HG03025 (cell line): ENCODE data around the gene TMEM222.

Source experiments
- ATAC-seq: cut with Tn5 transposase; IDR thresholded peaks from one replicate; pipeline ENCODE4 v1.9.1; 2021; ENCODE audit warnings: mild to moderate bottlenecking, moderate library complexity; ENCODE audit not compliant: unreplicated experiment, low FRiP score

The TMEM222 gene

GRCh38 chr1:27339213-27339612 lies 17.2 kb downstream of the TMEM222 start:
- no peak for ATAC-seq

- no peak for ATAC-seq
Measured at GRCh38 chr1:27341525-27342252, 19.7 kb downstream of the TMEM222 start, which contains the start of gene SYTL1. TSS of gene SYTL1 (plus strand) at chr1:27342022. CDS start at chr1:27345335, 3,313 bp downstream.

DNA sequence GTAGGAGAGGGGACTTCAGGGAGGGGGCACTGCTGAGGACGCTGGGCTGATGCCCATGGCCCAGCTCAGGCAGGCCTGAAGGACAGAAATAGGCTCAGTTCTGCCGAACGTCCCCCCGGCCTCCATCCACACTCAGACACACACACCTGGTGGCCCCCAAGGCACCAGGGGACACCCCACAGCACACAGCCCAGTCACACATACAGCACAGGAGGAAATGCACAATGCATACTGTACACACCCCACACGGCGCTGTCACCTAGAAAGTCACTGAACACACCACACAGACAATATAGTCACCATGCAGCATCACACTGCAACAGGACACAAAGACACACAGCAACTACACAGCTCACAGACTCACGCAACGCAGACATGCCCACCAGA lies 20.4 kb downstream of the TMEM222 start:
- no peak for ATAC-seq

DNA sequence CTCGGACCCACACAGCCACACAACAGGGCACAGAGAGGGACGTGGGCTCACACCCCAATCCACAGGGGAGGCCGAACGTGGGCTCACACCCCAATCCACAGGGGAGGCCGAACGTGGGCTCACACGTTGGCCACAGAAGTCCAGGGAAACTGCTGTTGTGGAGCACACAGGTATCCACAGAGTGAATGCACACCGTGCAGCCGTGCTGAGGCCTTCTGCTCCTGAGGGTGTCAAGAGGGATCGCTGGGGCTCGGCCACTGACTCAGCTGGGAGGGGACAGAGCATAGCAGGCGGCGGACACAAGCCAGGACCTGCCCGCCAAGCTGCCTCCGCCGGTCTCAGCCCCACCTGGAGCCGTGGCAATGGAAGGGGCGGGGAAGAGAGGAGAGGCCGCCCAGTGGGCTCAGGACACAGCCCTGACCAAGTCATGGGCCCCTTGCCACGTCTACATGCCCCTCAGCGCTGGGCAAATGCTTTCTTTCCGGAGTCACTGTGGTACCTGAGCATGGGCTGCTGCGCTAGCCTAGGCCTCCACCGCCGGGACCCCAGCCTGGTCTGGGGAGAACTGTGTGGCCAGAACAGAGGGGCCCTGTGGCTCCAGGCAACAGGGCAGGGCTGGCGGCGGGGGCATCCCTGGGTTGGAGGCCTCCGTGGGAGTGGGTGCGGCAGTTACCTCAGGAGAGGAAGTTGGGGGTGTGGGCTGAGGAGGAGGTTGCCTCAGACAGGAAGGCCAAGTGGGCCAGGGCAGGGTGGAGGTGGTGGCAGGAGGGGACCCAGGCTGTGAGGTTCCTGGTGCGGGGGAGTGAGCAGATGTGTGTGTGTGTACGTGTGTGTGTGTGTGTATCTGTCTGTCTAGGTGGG lies 21.0 kb downstream of the TMEM222 start:
- ATAC-seq: no peak

DNA sequence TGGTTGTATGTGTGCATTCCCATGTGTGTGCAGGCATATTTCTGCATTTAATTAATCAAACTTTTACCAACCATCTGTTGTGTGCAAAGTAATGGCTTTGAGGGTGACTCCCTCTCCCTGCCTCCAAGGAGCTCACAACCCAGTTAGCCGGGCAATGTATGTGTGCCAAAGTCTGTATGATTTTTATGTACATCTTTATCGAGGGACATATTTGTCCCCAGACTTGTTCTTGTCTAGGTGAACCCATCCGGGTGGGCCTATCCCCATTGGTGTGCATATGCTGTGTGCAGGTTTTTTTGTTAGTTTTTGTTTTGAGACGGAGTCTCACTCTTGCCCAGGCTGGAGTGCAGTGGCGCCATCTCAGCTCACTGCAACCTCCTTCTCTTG lies 21.7 kb downstream of the TMEM222 start:
- ATAC-seq: no peak

GRCh38 chr1:27345272-27345671 lies 23.3 kb downstream of the TMEM222 start:
- no peak for ATAC-seq

GRCh38 chr1:27346357-27346756 lies 24.4 kb downstream of the TMEM222 start:
- ATAC-seq: no peak

DNA sequence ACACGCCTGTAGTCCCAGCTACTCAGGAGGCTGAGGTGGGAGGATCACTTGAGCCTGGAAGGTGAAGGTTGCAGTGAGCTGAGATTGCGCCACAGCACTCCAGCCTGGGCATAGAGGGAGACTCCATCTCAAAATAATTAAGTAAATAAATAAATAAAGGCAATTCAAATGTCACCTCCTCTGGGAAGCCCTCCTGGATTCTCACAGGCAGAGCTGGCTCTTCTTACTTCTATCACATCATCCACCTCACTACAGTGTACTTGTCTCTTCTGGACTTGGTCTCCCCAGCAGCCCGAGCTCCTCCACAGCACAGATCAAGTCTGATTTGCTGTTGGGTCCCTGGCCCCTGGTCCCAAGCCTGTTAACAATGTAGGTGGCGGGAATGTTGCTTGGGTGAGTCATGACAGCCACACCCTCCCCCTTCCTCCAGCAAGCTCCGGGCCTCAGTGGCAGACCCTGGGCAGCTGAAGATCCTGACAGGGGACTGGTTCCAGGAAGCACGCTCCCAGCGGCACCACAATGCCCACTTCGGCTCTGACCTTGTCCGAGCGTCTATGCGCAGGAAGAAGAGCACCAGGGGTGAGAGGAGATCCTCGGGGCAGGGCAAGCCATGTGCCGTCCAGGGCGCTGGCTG lies 25.1 kb downstream of the TMEM222 start:
- no peak for ATAC-seq

DNA sequence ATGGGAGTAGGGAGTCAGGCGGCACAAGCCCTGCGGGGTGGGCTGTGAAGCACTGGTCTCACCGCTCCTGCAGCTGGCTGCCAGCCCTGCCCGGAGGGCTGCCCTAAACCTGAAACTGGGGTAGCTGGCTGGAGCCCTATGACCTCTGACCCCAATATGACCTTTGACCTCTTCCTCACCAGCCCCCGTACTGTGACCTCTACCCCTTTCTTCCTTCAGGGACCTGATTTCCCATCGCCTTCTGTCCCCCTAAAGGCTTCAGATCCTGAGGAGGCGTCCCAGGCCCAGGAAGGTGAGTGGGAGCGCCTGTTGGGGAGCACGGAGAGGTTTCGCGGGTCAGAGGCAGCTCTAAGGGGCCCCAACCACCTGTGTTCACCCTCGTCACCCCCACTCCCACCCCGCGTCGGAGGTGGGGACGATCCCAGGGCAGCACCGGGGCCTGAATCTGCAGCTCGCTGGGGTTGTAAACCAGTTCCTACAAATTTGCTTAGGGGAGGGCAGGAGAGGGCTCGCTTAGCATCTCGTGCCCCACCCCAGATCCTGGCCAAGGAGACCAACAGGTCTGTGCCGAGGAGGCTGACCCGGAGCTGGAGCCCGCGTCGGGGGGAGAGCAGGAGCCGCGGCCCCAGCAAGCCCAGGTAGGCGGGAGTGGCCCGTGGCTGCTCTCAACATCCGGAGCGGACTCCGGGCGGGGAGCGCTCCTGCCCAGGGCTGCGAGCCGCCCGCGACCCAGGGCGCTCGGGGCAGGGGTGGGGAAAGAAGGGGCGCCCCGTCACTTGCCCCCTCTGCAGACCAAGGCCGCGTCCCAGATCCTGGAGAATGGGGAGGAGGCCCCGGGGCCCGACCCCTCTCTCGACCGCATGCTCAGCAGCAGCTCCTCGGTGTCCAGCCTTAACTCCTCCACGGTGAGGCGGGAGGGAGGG lies 27.2 kb downstream of the TMEM222 start:
- ATAC-seq: no peak

GRCh38 chr1:27349784-27350662 lies 28.1 kb downstream of the TMEM222 start:
- no peak for ATAC-seq

DNA sequence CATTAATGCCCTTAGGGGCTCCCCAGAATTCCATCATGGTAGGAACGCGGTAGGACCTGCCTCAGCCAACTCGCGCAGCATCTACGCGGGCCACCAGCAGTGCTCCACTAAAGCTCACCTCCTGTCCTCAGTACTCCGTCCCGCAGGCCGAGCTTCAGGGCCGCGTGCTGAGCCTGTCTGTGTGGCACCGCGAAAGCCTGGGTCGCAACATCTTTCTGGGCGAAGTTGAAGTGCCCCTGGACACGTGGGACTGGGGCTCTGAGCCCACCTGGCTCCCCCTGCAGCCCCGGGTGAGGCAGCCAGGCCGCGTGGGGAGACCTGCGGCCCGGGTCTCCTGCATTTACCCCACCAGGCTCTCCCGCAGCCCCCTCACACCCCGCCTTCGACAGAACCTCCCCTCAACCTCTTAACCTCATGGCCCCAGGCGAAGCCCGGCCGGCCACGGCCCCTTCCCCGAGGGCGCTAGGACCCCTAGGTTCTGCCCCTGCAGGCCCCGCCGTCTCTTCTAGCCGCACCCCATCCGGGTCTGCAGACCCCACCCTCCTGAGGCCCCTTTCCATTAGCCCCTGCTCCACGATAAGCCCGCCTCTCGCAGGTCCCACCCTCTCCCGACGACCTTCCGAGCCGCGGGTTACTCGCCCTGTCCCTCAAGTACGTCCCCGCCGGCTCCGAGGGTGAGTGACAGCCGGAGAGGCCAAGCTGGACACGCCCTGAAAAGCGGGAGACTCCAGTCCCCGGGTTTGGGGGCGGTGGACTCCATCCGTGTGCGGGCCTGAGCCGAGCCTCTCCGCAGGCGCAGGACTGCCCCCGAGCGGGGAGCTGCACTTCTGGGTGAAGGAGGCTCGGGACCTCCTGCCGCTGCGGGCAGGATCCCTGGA lies 28.9 kb downstream of the TMEM222 start:
- ATAC-seq: no peak

GRCh38 chr1:27351541-27352107 lies 29.7 kb downstream of the TMEM222 start:
- ATAC-seq: no peak

- ATAC-seq: no peak
Measured at GRCh38 chr1:27353166-27353565, 31.2 kb downstream of the TMEM222 start.

DNA sequence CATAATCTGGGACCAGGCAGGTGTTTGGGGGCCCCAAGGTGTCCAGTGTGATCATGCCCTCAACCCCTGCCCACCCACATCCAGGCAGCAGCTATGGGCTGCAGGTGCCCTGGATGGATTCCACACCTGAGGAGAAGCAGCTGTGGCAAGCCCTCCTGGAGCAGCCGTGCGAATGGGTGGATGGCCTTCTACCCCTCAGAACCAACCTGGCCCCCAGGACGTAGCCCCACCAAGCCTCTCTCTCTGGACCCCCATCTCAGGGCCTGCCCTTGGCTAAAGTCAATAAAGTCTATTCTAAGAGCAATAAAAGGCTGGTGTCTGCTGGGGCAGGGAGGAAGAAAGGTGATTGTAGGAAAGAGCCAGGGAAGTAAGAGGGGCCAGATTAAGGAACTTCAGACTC lies 31.7 kb downstream of the TMEM222 start:
- ATAC-seq: no peak

DNA sequence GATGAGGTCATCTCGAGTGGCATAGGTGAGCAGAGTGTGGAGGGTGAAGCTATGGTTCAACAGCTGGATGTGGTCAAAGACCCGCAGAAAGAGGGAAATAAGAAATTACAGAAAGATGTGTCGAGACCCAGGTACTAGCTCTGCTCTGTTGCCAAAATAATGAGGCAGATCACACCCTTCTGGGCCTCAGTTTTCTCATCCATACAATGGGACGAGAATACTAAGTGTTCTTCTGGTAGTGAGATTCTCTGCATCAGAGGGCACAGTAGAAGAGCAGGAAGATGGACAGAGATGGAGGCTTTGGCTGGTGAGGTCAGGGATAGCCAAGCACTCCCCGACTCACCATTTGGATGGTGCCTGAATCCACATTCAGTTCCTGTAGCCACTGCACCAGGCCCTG lies 33.7 kb downstream of the TMEM222 start:
- no peak for ATAC-seq

DNA sequence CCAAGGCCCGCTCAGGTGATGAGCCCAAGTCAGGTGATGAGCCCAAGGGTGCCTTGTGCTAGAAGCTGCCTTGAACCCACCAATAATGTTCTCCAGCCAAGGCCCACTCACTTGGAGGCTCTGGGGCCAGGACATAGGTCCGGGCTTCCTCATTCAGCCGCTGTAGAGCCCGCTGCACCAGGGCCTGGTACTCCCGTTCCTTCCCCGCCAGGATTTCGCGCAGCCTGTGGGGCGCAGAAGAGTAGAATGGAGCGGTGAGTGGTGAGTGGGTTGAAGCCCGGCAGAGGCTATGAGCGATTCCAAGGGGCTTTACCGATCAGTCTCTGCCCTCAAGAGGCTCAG lies 34.3 kb downstream of the TMEM222 start:
- ATAC-seq: no peak

- no peak for ATAC-seq
Measured at GRCh38 chr1:27356619-27357280, 34.8 kb downstream of the TMEM222 start.
